Liver (tissue), 9 donors: ENCODE measurements around the gene P2RY6. TPM values are rescaled to one million over a fixed set of nuclear protein-coding genes. Genes with fewer than 3 reads are reported as not detected.

Source experiments
- DNase-seq: peaks from one replicate; pipeline ENCODE4 v3.0.0-alpha.2; 2017; ENCODE audit warnings: low spot score
- H3K27ac ChIP-seq, 2 donors: one replicate each; pipeline ENCODE4 v1.7.0; 2013; ENCODE audit warnings: inconsistent platforms in 2 of 2, low read length in 2 of 2, control low read depth in 1 of 2, low read depth in 1 of 2, mild to moderate bottlenecking in 1 of 2
- H3K27me3 ChIP-seq, 4 donors: one replicate each; pipeline versions ENCODE4 v1.6.1 to v1.7.0; 2013; ENCODE audit warnings: low read length in 3 of 4, inconsistent platforms in 1 of 4, mild to moderate bottlenecking in 1 of 4, moderate library complexity in 1 of 4; ENCODE audit not compliant: control insufficient read depth in 4 of 4, insufficient read depth in 4 of 4
- H3K36me3 ChIP-seq, 4 donors: one replicate each; pipeline versions ENCODE4 v1.6.1 to v1.7.0; 2013; ENCODE audit warnings: low read length in 3 of 4, mild to moderate bottlenecking in 3 of 4, low read depth in 1 of 4, moderate library complexity in 1 of 4; ENCODE audit not compliant: control insufficient read depth in 4 of 4, insufficient read depth in 3 of 4
- H3K4me1 ChIP-seq, 4 donors: one replicate each; pipeline versions ENCODE4 v1.6.1 to v1.7.0; 2013; ENCODE audit warnings: low read length in 3 of 4, mild to moderate bottlenecking in 3 of 4, moderate library complexity in 1 of 4; ENCODE audit not compliant: control insufficient read depth in 4 of 4, insufficient read depth in 4 of 4
- H3K4me3 ChIP-seq, 3 donors: one replicate each; pipeline versions ENCODE4 v1.6.1 to v1.7.0; 2013; ENCODE audit warnings: low read length in 3 of 3, control low read depth in 1 of 3, low read depth in 1 of 3, mild to moderate bottlenecking in 1 of 3
- H3K9ac ChIP-seq, 2 donors: one replicate each; pipeline ENCODE4 v1.7.0; 2013; ENCODE audit warnings: low read length in 2 of 2, mild to moderate bottlenecking in 2 of 2, moderate library complexity in 2 of 2, control low read depth in 1 of 2, low read depth in 1 of 2
- H3K9me3 ChIP-seq, 4 donors: one replicate each; pipeline versions ENCODE4 v1.6.1 to v1.7.0; 2013; ENCODE audit warnings: low read length in 3 of 4; ENCODE audit not compliant: control insufficient read depth in 4 of 4
- ATF3 ChIP-seq: IDR thresholded peaks from 2 replicates; pipeline ENCODE4 v1.6.1; 2016; ENCODE audit warnings: antibody characterized with exemption
- CTCF ChIP-seq: fragments of 150-350 bp; IDR thresholded peaks from 2 replicates; pipeline ENCODE4 v1.5.1; 2017; ENCODE audit warnings: improper control_type of control experiment, low read depth, low read length; ENCODE audit not compliant: missing input control
- EGR1 ChIP-seq, 2 donors: IDR thresholded peaks; 2 replicates each; pipeline ENCODE4 v1.6.1; 2016 to 2018; ENCODE audit warnings: antibody characterized with exemption in 2 of 2, low read depth in 2 of 2
- FOXA1 ChIP-seq: IDR thresholded peaks from 2 replicates; pipeline ENCODE4 v1.6.1; 2016; ENCODE audit warnings: antibody characterized with exemption
- FOXA2 ChIP-seq: IDR thresholded peaks from 2 replicates; pipeline ENCODE4 v1.6.1; 2016; ENCODE audit warnings: antibody characterized with exemption
- GABPA ChIP-seq, 2 donors: IDR thresholded peaks in 1 of 2; conservative IDR thresholded peaks in 1 of 2; 2 replicates each; pipeline ENCODE4 v1.6.1; 2016; ENCODE audit warnings: antibody characterized with exemption in 2 of 2, mild to moderate bottlenecking in 1 of 2, moderate library complexity in 1 of 2
- HNF4G ChIP-seq: IDR thresholded peaks from 2 replicates; pipeline ENCODE4 v1.6.1; 2016; ENCODE audit warnings: antibody characterized with exemption
- MAX ChIP-seq: IDR thresholded peaks from 2 replicates; pipeline ENCODE4 v1.6.1; 2016; ENCODE audit warnings: antibody characterized with exemption
- NR2F2 ChIP-seq: IDR thresholded peaks from 2 replicates; pipeline ENCODE4 v1.6.1; 2016; ENCODE audit warnings: antibody characterized with exemption
- RAD21 ChIP-seq, 2 donors: IDR thresholded peaks; 2 replicates each; pipeline ENCODE4 v1.6.1; 2016; ENCODE audit warnings: antibody characterized with exemption in 2 of 2, mild to moderate bottlenecking in 2 of 2
- REST ChIP-seq: IDR thresholded peaks from 2 replicates; pipeline ENCODE4 v1.6.1; 2016; ENCODE audit warnings: antibody characterized with exemption, mild to moderate bottlenecking
- RXRA ChIP-seq, 2 donors: IDR thresholded peaks; 2 replicates each; pipeline ENCODE4 v1.6.1; 2017 to 2018; ENCODE audit warnings: antibody characterized with exemption in 2 of 2, mild to moderate bottlenecking in 1 of 2
- SP1 ChIP-seq: IDR thresholded peaks from 2 replicates; pipeline ENCODE4 v1.6.1; 2018; ENCODE audit warnings: antibody characterized with exemption, mild to moderate bottlenecking
- TAF1 ChIP-seq: conservative IDR thresholded peaks from 2 replicates; pipeline ENCODE4 v1.6.1; 2016; ENCODE audit warnings: antibody characterized with exemption, mild to moderate bottlenecking
- YY1 ChIP-seq: IDR thresholded peaks from 2 replicates; pipeline ENCODE4 v1.6.1; 2016; ENCODE audit warnings: antibody characterized with exemption, mild to moderate bottlenecking
- ZBTB33 ChIP-seq: IDR thresholded peaks from 2 replicates; pipeline ENCODE4 v1.6.1; 2016; ENCODE audit warnings: antibody characterized with exemption
- WGBS: extraction: QIAGEN DNeasy Blood & Tissue Kit; methylation state at CpG from one replicate; pipeline ENCODE4 v1.1.7; 2013; 5-methylcytosine and 5-hydroxymethylcytosine counted together
- polyA plus RNA-seq, 2 donors: library from polyadenylated mRNA; stranded (reverse) in 1 of 2; unstranded in 1 of 2; fragments of 200-250 nt in 1 of 2; fragments of >200 nt in 1 of 2; fragmentation: Nextera tagmentation in 1 of 2; extraction: Ambion mirVana in 1 of 2; gene quantifications; one replicate each; pipeline versions ENCODE4 v1.2.1 to v1.2.3, GENCODE V29; 2013 to 2015
- total RNA-seq, 2 donors: library from RNA; depleted of rRNA; stranded (reverse); fragments of >200 nt; gene quantifications; one replicate each; pipeline ENCODE4 v1.2.3, GENCODE V29; 2014
- donor health status: healthy.
- donor health status: healthy.
- donor health status: healthy.
- donor health status: healthy.
- donor health status: healthy.

P2RY6 gene
- total and polyA plus RNA-seq, 4 donors = 0.21 to 1.3 (median 0.78) TPM

GRCh38 chr11:73241300-73241699 lies 30.8 kb upstream of the P2RY6 start:
- no peaks in the 10 kb centered on the region for H3K9me3 ChIP-seq
- no peak overlapping the region for H3K9ac ChIP-seq
- H3K4me3 ChIP-seq = no peak overlapping the region
- H3K27me3 ChIP-seq = no peaks in the 10 kb centered on the region
- no peaks in the 10 kb centered on the region for H3K4me1 ChIP-seq
- 94% methylated on average over 4 of the region's 4 CpGs for WGBS
- H3K36me3 ChIP-seq = no peaks in the 10 kb centered on the region
- no peak for DNase-seq
- H3K27ac ChIP-seq = no peak overlapping the region
- TF ChIP-seq EGR1 (IDR thresholded peaks at IDR 0.05; ENCODE audit: low read depth in 2 of 2) (no peak), YY1 (no peak), TAF1 (no peak), MAX (no peak), RXRA (IDR thresholded peaks at IDR 0.05) (no peak), ZBTB33 (no peak), RAD21 (IDR thresholded peaks at IDR 0.05) (no peak), GABPA (IDR thresholded peaks at IDR 0.05 in 1 of 2, conservative IDR thresholded peaks at IDR 0.05 in 1 of 2) (no peak), HNF4G (no peak), CTCF (no peak), NR2F2 (no peak), SP1 (no peak), FOXA2 (no peak), ATF3 (no peak), REST (no peak), FOXA1 (no peak)
